Measurements from ENCODE around the gene TFEB. TPM values are rescaled to one million over a fixed set of nuclear protein-coding genes. Genes with fewer than 3 reads are reported as not detected.
A peak's percentile ranks its signal among the peaks of the same experiment; 100 is the strongest.

Gene TFEB
- polyA plus RNA-seq, 1 donor (not counting 4 experiments of a cell fraction or from before 2014, with no cell fraction given) = 4.3 TPM

DNA sequence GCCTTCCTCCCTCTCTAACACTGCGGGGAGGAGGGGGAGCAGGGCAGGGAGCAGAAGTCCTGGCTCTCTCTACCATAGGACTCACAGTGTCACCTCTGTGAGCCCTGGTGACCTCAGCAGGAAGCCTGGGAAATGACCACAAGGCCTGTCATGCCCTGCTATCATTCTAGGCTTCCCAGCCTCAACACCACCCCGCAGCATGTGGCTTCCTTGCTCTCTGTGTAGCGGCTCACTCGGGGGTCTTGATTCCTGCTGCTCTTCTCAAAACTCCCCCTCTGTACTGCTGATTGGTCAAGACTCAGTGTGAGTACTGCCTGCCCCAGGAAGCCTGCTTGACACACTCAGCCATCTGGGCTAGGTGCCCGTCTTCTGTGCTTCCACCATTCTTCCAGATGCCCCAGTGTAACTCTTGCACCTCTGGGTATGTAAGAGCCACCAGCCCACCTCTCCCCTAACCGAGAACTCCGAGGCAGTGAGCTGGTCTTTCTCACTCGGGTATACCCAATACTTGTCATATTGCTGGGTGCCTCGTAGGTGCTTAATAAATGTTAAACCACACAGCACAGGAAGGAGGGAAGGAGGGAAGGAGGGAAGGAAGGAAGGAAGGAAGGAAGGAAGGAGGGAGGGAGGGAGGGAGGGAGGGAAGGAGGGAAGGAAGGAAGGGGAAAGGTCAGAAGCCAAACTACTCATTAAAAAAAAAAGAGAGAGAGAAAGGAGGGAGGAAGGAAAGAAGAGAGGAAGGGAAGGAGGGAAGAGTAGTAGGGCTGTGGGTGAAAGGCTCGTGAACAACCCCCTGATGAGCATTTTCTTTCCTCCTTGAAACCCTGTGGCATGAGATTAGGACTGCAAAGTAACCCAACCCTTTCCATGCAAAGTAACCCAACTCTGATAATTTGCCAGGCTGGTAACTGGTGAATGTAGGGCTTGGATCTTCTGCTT is 92.2 kb downstream of the TFEB start:
- Histone ChIP-seq H3K27me3 (ENCODE audit: control insufficient read depth, extremely low read depth, insufficient read depth, low read length) (no peaks in the 10 kb centered on the region), H3K4me1 (ENCODE audit: control insufficient read depth, extremely low read depth, insufficient read depth, low read length) (peaks cover 38% of the 10 kb centered on the region), H3K9me1 (ENCODE audit: control insufficient read depth, extremely low read depth, insufficient read depth, low read length) (peaks cover 5% of the 10 kb centered on the region), H3K9ac (ENCODE audit: control insufficient read depth, extremely low read depth, insufficient read depth, low read length) (no peak overlapping the region), H4K20me1 (ENCODE audit: control insufficient read depth, extremely low read depth, insufficient read depth, low read length) (peaks cover 15% of the 10 kb centered on the region), H3K4me2 (ENCODE audit: control insufficient read depth, extremely low read depth, insufficient read depth, low read depth, low read length) (peak overlapping the region; percentile 52), H2AFZ (ENCODE audit: control insufficient read depth, low read length) (no peak overlapping the region), H3K9me3 (ENCODE audit: control insufficient read depth, low read depth, low read length) (no peaks in the 10 kb centered on the region), H3K79me2 (ENCODE audit: control insufficient read depth, insufficient read depth, low read length) (peaks cover 57% of the 10 kb centered on the region), H3K36me3 (ENCODE audit: control insufficient read depth in 2 of 2, extremely low read depth in 1 of 2, insufficient read depth in 2 of 2, low read length in 2 of 2) (peaks cover 34 to 54% of the 10 kb centered on the region in 2 experiments), H3K27ac (ENCODE audit: control insufficient read depth, insufficient read depth, low read length) (no peak overlapping the region), H3K4me3 (ENCODE audit: control insufficient read depth in 2 of 3, extremely low read depth in 1 of 3, insufficient read depth in 2 of 3, low read depth in 1 of 3, low read length in 3 of 3) (no peak overlapping the region)
- DNase-seq (ENCODE audit: low read depth, low spot score) (no peak), FAIRE-seq (peak; percentile 29)
- no peak for TF ChIP-seq EZH2 (IDR thresholded peaks at IDR 0.05; ENCODE audit: low read length)
- TF ChIP-seq, protein P1, sequence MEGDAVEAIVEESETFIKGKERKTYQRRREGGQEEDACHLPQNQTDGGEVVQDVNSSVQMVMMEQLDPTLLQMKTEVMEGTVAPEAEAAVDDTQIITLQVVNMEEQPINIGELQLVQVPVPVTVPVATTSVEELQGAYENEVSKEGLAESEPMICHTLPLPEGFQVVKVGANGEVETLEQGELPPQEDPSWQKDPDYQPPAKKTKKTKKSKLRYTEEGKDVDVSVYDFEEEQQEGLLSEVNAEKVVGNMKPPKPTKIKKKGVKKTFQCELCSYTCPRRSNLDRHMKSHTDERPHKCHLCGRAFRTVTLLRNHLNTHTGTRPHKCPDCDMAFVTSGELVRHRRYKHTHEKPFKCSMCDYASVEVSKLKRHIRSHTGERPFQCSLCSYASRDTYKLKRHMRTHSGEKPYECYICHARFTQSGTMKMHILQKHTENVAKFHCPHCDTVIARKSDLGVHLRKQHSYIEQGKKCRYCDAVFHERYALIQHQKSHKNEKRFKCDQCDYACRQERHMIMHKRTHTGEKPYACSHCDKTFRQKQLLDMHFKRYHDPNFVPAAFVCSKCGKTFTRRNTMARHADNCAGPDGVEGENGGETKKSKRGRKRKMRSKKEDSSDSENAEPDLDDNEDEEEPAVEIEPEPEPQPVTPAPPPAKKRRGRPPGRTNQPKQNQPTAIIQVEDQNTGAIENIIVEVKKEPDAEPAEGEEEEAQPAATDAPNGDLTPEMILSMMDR (optimal IDR thresholded peaks at IDR 0.05 in 1 of 3, IDR thresholded peaks at IDR 0.05 in 1 of 3, conservative IDR thresholded peaks at IDR 0.05 in 1 of 3; ENCODE audit: extremely low read depth in 1 of 3, insufficient read depth in 2 of 3, low read length in 3 of 3) = no peak
- dilution Hi-C loops (cut with MboI; ENCODE audit: extremely low pct_ligation_motif_present, low sequenced_read_pairs) = no loop called here

DNA sequence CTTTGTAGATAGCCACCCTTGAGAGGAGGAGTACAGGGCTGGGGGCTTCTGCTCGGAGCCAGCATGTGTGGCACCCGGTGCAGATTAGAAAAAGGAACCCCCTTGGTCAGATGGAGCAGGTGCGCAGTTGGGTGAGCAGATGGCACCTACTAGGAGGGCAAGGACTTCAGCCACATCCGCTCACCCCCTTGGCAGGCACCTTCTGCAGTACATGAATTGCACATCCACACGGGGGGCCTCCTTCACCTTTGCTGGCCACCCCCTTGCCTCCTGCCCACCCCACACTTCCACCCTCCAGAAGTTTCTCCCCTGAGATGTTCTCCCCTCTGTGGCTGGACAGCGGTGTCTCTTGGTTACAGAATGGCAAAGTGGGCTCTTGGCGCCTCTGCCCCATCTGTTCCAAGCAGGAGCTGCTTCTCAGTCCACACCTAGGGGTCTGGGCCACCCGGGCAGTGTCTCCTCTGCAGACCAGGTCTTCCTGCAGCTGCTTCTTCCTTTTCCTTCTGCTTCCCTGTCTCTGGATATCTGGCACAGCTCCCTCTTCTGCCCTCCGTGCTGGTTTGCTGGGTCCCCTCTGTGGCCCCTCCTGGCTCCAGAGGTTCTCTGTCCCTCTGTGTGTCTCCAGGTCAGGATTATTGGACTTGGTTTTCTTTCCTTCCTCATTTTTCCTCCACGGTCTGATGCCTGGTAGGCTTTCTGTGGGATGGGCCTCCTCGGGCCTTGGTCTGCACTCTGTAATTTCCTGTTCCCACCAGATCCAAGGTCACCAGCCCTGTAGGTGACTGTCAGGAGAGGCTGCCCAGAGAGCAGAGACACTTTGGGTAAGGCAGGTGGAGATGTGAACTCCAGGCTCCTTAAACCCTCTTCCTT is 93.1 kb downstream of the TFEB start:
- Histone ChIP-seq H3K4me2 (ENCODE audit: control insufficient read depth, extremely low read depth, insufficient read depth, low read depth, low read length) (peak overlapping the region; percentile 16), H3K9me3 (ENCODE audit: control insufficient read depth, low read depth, low read length) (no peaks in the 10 kb centered on the region), H3K4me1 (ENCODE audit: control insufficient read depth, extremely low read depth, insufficient read depth, low read length) (peaks cover 38% of the 10 kb centered on the region), H3K4me3 (ENCODE audit: control insufficient read depth in 2 of 3, extremely low read depth in 1 of 3, insufficient read depth in 2 of 3, low read depth in 1 of 3, low read length in 3 of 3) (no peak overlapping the region), H3K36me3 (ENCODE audit: control insufficient read depth in 2 of 2, extremely low read depth in 1 of 2, insufficient read depth in 2 of 2, low read length in 2 of 2) (peaks cover 31 to 50% of the 10 kb centered on the region in 2 experiments), H3K79me2 (ENCODE audit: control insufficient read depth, insufficient read depth, low read length) (peaks cover 65% of the 10 kb centered on the region), H3K9me1 (ENCODE audit: control insufficient read depth, extremely low read depth, insufficient read depth, low read length) (peaks cover 5% of the 10 kb centered on the region), H3K9ac (ENCODE audit: control insufficient read depth, extremely low read depth, insufficient read depth, low read length) (no peak overlapping the region), H4K20me1 (ENCODE audit: control insufficient read depth, extremely low read depth, insufficient read depth, low read length) (peaks cover 15% of the 10 kb centered on the region), H3K27ac (ENCODE audit: control insufficient read depth, insufficient read depth, low read length) (no peak overlapping the region), H2AFZ (ENCODE audit: control insufficient read depth, low read length) (no peak overlapping the region), H3K27me3 (ENCODE audit: control insufficient read depth, extremely low read depth, insufficient read depth, low read length) (no peaks in the 10 kb centered on the region)
- TF ChIP-seq, protein P1 (optimal IDR thresholded peaks at IDR 0.05 in 1 of 3, IDR thresholded peaks at IDR 0.05 in 1 of 3, conservative IDR thresholded peaks at IDR 0.05 in 1 of 3; ENCODE audit: extremely low read depth in 1 of 3, insufficient read depth in 2 of 3, low read length in 3 of 3) = no peak
- TF ChIP-seq EZH2 (IDR thresholded peaks at IDR 0.05; ENCODE audit: low read length) = no peak
- FAIRE-seq (no peak), DNase-seq (ENCODE audit: low read depth, low spot score) (no peak)
- dilution Hi-C loops (cut with MboI; ENCODE audit: extremely low pct_ligation_motif_present, low sequenced_read_pairs) = no loop called here
